Activated CD8-positive, alpha-beta memory T cell treated with anti-CD3 and anti-CD28 coated beads, Interleukin-2, amount 10 ng/mL, durations not matched to agents 7 days and 5 days (primary cell): Measurements from ENCODE around the gene LCMT1. TPM values are rescaled to one million over a fixed set of nuclear protein-coding genes. Genes with fewer than 3 reads are reported as not detected.

Experiments
- ATAC-seq: fragments of 150-1000 bp; cut with Tn5 transposase; one replicate; pipeline ENCODE4 v1.10.0; 2021; ENCODE audit warnings: moderate library complexity
- CTCF ChIA-PET: fragments of 350-600 bp; sonication (Branson Sonifier 250); formaldehyde crosslinking; loops from one replicate; lab custom pipeline; 2021; ENCODE audit warnings: antibody characterized with exemption; lab: Charles Lee
- DNase-seq: peaks from one replicate; pipeline ENCODE4 v3.0.0-alpha.2; 2020
- H3K27ac Mint-ChIP-seq: one replicate; pipeline ENCODE4 v1.8.0; 2021; ENCODE audit warnings: mild to moderate bottlenecking, mixed read lengths
- H3K27me3 Mint-ChIP-seq: one replicate; pipeline ENCODE4 v1.8.0; 2021; ENCODE audit warnings: mixed read lengths
- H3K36me3 Mint-ChIP-seq: one replicate; pipeline ENCODE4 v1.8.0; 2021; ENCODE audit warnings: mild to moderate bottlenecking, mixed read lengths
- H3K4me1 Mint-ChIP-seq: one replicate; pipeline ENCODE4 v1.8.0; 2021; ENCODE audit warnings: mixed read lengths
- H3K4me3 Mint-ChIP-seq: one replicate; pipeline ENCODE4 v1.8.0; 2021; ENCODE audit warnings: mild to moderate bottlenecking, moderate library complexity, mixed read lengths
- H3K9me3 Mint-ChIP-seq: one replicate; pipeline ENCODE4 v1.8.0; 2022; ENCODE audit warnings: low read depth, mixed read lengths
- total RNA-seq, 2 experiments: library from RNA; stranded (reverse); gene quantifications; one replicate each; pipeline ENCODE4 v1.2.3, GENCODE V29; 2021

The LCMT1 gene
- total RNA-seq, 2 experiments from 2014 or later = 38.9 to 44.6 TPM

GRCh38 chr16:25081702-25082101 lies 29.8 kb upstream of the LCMT1 start:
- DNase-seq (no peak), ATAC-seq (no peak)
- Mint-ChIP-seq H3K27me3 (no peaks in the 10 kb centered on the region), H3K27ac (no peak overlapping the region), H3K9me3 (no peaks in the 10 kb centered on the region), H3K4me1 (peaks cover 2% of the 10 kb centered on the region), H3K36me3 (no peaks in the 10 kb centered on the region), H3K4me3 (no peak overlapping the region)
- CTCF ChIA-PET = interaction anchor here (0.7 kb wide), 1 partner anchor 45 kb away, joined by 3 read pairs; no protein-coding TSS in a partner anchor

DNA sequence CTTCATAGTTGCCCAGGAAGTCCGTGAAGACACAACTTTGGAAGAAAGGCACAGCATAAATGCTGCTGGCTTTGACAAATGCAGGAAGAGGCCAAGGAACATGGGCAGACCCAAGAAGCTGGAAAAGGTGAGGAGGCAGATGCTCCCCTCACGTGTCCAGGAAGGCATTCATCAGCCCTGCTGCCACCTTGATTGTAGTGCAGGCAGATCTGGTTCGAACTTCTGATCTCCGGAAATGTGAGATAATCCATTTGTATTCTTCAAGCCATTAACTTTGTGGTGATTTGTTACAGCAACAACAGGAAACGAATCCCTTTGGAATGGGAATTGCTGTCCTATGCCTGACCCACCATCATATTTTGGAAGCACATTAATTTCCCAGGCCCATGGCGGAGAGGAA lies 28.5 kb upstream of the LCMT1 start:
- Mint-ChIP-seq H3K4me1 (peaks cover 2% of the 10 kb centered on the region), H3K27ac (no peak overlapping the region), H3K27me3 (no peaks in the 10 kb centered on the region), H3K9me3 (no peaks in the 10 kb centered on the region), H3K4me3 (no peak overlapping the region), H3K36me3 (no peaks in the 10 kb centered on the region)
- ATAC-seq = no peak
- no peak for DNase-seq
- CTCF ChIA-PET = no interaction called here

DNA sequence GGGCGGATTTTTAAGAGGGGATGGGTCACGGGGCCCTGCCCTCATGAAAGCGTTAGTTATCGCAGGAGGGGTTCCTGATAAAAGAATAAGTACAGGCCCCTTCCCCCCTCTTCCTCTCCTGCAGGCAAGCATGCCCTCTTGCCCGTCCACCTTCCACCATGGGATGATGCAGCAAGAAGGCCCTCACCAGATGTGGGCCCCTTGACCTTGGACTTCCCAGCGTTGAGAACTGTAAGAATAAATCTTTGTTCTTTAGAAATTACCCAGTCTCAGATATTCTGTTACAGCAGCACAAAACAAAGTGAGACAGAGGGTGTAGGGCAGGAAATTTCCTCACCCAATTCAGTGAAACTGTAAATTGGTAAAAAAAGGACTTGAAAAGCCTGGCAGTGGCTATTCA lies 27.8 kb upstream of the LCMT1 start:
- Mint-ChIP-seq H3K4me1 (peaks cover 2% of the 10 kb centered on the region), H3K9me3 (no peaks in the 10 kb centered on the region), H3K27ac (no peak overlapping the region), H3K4me3 (no peak overlapping the region), H3K27me3 (no peaks in the 10 kb centered on the region), H3K36me3 (no peaks in the 10 kb centered on the region)
- ATAC-seq (no peak), DNase-seq (no peak)
- CTCF ChIA-PET = no interaction called here

DNA sequence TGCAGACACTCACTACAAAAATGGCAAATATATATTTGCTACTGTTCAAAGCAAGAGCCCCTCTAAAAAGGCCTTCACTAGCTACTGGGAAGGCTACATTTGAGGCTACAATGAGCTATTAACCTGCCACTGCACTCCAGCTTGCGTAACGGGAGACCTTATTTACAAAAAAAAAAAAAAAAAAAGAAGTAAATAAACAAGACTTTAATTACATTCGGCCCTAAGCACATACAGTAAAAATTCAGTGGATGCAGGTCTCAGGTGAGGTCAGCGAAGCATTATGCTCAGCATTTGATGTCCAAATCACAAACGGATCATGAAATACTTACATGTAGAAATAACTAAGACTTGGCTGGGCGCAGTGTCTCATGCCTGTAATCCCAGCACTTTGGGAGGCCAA lies 26.7 kb upstream of the LCMT1 start:
- Mint-ChIP-seq H3K27me3 (no peaks in the 10 kb centered on the region), H3K27ac (no peak overlapping the region), H3K4me1 (peaks cover under 1% of the 10 kb centered on the region), H3K4me3 (no peak overlapping the region), H3K36me3 (no peaks in the 10 kb centered on the region), H3K9me3 (no peaks in the 10 kb centered on the region)
- DNase-seq (no peak), ATAC-seq (no peak)
- CTCF ChIA-PET = no interaction called here

DNA sequence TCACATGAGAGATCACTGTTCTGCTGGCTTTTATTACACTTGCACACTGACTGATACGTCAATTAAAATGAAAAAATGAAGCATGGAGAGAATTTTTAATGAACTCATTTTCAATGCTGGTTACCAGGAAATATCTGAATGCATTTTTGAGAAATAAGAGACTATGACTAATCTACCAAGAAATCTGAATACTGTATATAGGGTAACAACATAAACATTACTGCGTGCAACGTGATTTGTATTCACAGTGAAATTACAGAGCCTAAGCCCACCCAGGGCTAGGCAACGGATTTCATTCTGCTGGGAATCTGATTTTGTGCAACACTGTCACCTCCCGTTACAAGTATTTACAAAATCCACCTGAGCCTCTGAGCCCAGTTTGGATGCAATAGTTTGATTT lies 23.8 kb upstream of the LCMT1 start:
- CTCF ChIA-PET = no interaction called here
- DNase-seq = no peak
- Mint-ChIP-seq H3K36me3 (no peaks in the 10 kb centered on the region), H3K27ac (no peak overlapping the region), H3K27me3 (no peaks in the 10 kb centered on the region), H3K9me3 (no peaks in the 10 kb centered on the region), H3K4me3 (no peak overlapping the region), H3K4me1 (peaks cover 2% of the 10 kb centered on the region)
- ATAC-seq = no peak

DNA sequence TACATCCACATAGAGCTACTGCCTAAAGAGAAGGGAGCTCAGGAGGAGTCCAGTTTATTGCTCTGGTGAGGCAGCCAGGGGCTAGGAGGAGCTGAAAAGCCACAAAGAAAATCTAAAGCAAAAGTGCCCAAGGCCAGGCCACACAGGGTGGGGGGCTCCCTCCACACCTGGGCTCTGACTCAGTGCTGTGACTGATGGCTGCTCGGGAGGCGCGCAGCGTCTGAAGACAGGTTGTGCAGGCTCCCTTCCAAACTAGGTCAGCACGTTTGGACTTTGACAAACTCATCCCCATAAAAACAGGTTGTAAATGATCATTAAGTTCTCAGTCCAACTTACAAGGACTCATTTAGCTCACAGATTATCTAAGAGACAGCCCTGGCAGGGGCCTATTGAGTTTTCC lies 22.2 kb upstream of the LCMT1 start:
- ATAC-seq (no peak), DNase-seq (no peak)
- peaks cover 6% of the 10 kb centered on the region for H3K36me3 Mint-ChIP-seq
- no peak overlapping the region for H3K4me3 Mint-ChIP-seq
- CTCF ChIA-PET = interaction anchor here (0.7 to 0.9 kb wide), 2 partner anchors 12 to 134 kb away, joined by 3 read pairs; no protein-coding TSS in a partner anchor
- no peak overlapping the region for H3K27ac Mint-ChIP-seq
- H3K4me1 Mint-ChIP-seq = peaks cover 14% of the 10 kb centered on the region
- no peaks in the 10 kb centered on the region for H3K9me3 Mint-ChIP-seq
- H3K27me3 Mint-ChIP-seq = no peaks in the 10 kb centered on the region

GRCh38 chr16:25092441-25092840 lies 19.1 kb upstream of the LCMT1 start:
- Mint-ChIP-seq H3K36me3 (peaks cover 6% of the 10 kb centered on the region), H3K9me3 (no peaks in the 10 kb centered on the region), H3K27ac (no peak overlapping the region), H3K4me3 (no peak overlapping the region), H3K4me1 (peaks cover 17% of the 10 kb centered on the region), H3K27me3 (peaks cover 3% of the 10 kb centered on the region)
- ATAC-seq (no peak), DNase-seq (no peak)
- CTCF ChIA-PET = no interaction called here

- CTCF ChIA-PET = interaction anchor here (1.0 kb wide), 3 partner anchors 9 to 18 kb away, joined by 3 to 4 read pairs (median 4); partner anchors contain the start of gene LCMT1
- H3K36me3 Mint-ChIP-seq = peaks cover 6% of the 10 kb centered on the region
- H3K27ac Mint-ChIP-seq = peak overlapping the region; percentile 84
- DNase-seq (peak; percentile 43), ATAC-seq (peak; percentile 72)
- H3K27me3 Mint-ChIP-seq = peaks cover 3% of the 10 kb centered on the region
- no peaks in the 10 kb centered on the region for H3K9me3 Mint-ChIP-seq
- peaks cover 17% of the 10 kb centered on the region for H3K4me1 Mint-ChIP-seq
- H3K4me3 Mint-ChIP-seq = peak overlapping the region; percentile 14
These were observed 18.1 kb upstream of the LCMT1 start for GRCh38 chr16:25093208-25094061.

GRCh38 chr16:25094596-25094995 lies 16.9 kb upstream of the LCMT1 start:
- H3K4me1 Mint-ChIP-seq = peaks cover 17% of the 10 kb centered on the region
- CTCF ChIA-PET = interaction anchor here (1.0 kb wide), 1 partner anchor 14 kb away, joined by 3 read pairs; no protein-coding TSS in a partner anchor
- no peak for ATAC-seq
- H3K9me3 Mint-ChIP-seq = no peaks in the 10 kb centered on the region
- H3K4me3 Mint-ChIP-seq = no peak overlapping the region
- H3K27ac Mint-ChIP-seq = peak overlapping the region; percentile 84
- peaks cover 3% of the 10 kb centered on the region for H3K27me3 Mint-ChIP-seq
- DNase-seq = no peak
- H3K36me3 Mint-ChIP-seq = peaks cover 6% of the 10 kb centered on the region

- peaks cover 17% of the 10 kb centered on the region for H3K4me1 Mint-ChIP-seq
- no peak overlapping the region for H3K4me3 Mint-ChIP-seq
- CTCF ChIA-PET = no interaction called here
- H3K27ac Mint-ChIP-seq = no peak overlapping the region
- H3K27me3 Mint-ChIP-seq = peaks cover 3% of the 10 kb centered on the region
- no peak for ATAC-seq
- peaks cover 6% of the 10 kb centered on the region for H3K36me3 Mint-ChIP-seq
- DNase-seq = no peak
- no peaks in the 10 kb centered on the region for H3K9me3 Mint-ChIP-seq
These were observed 15.9 kb upstream of the LCMT1 start for GRCh38 chr16:25095636-25096035.

GRCh38 chr16:25097276-25097975 lies 14.1 kb upstream of the LCMT1 start:
- Mint-ChIP-seq H3K27ac (no peak overlapping the region), H3K4me3 (no peak overlapping the region), H3K4me1 (peaks cover 15% of the 10 kb centered on the region), H3K36me3 (peaks cover 6% of the 10 kb centered on the region), H3K27me3 (peaks cover 3% of the 10 kb centered on the region), H3K9me3 (no peaks in the 10 kb centered on the region)
- DNase-seq = no peak
- CTCF ChIA-PET = interaction anchor here (1.1 kb wide), 1 partner anchor 11 kb away, joined by 3 read pairs; no protein-coding TSS in a partner anchor
- ATAC-seq = no peak

GRCh38 chr16:25100511-25100910 lies 11.0 kb upstream of the LCMT1 start:
- H3K27me3 Mint-ChIP-seq = no peaks in the 10 kb centered on the region
- no peak for ATAC-seq
- no peak overlapping the region for H3K4me3 Mint-ChIP-seq

GRCh38 chr16:25106567-25107465 lies 4.7 kb upstream of the LCMT1 start:
- CTCF ChIA-PET = interaction anchor here (0.7 to 7.7 kb wide), 12 partner anchors 20 to 272 kb away, joined by 3 to 75 read pairs (median 6); partner anchors contain the start of gene ARHGAP17
- peak overlapping the region; percentile 90 for H3K27ac Mint-ChIP-seq
- H3K27me3 Mint-ChIP-seq = no peaks in the 10 kb centered on the region
- peak; percentile 92 for DNase-seq
- peaks cover 38% of the 10 kb centered on the region for H3K4me1 Mint-ChIP-seq
- no peaks in the 10 kb centered on the region for H3K9me3 Mint-ChIP-seq
- peak; percentile 63 for ATAC-seq
- no peaks in the 10 kb centered on the region for H3K36me3 Mint-ChIP-seq
- H3K4me3 Mint-ChIP-seq = peak overlapping the region; percentile 86

More at GRCh38 chr16:25100511-25100910, 11.0 kb upstream of the LCMT1 start:
- no peaks in the 10 kb centered on the region for H3K36me3 Mint-ChIP-seq
- H3K9me3 Mint-ChIP-seq = no peaks in the 10 kb centered on the region
- CTCF ChIA-PET = no interaction called here
- no peaks in the 10 kb centered on the region for H3K4me1 Mint-ChIP-seq
- no peak for DNase-seq
- H3K27ac Mint-ChIP-seq = no peak overlapping the region
